ENCODE data around the gene FBXO46. TPM values are rescaled to one million over a fixed set of nuclear protein-coding genes. Genes with fewer than 3 reads are reported as not detected.

FBXO46 gene, protein sequence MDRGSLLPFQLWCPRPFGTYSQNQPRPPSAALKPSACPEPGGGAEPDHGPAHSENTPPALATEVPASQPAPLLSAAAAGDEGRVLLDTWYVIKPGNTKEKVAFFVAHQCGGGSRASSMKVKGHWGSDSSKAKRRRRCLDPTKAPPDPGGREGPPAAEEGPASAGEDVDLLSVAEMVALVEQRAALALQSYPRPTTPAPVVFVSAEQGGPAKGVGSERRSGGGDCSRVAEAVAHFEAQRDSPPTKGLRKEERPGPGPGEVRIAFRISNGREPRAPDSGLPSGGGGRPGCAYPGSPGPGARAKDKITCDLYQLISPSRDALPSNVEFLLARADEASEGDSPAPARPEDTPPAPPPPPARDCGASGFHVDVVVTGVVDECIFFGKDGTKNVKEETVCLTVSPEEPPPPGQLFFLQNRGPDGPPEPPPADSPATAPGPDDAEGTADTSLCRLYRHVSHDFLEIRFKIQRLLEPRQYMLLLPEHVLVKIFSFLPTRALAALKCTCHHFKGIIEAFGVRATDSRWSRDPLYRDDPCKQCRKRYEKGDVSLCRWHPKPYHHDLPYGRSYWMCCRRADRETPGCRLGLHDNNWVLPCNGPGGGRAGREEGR
- 7.0 to 10.2 TPM (median 9.2 TPM) in 5 replicates for total RNA-seq (2022; extraction: Qiagen RNA extraction)

DNA sequence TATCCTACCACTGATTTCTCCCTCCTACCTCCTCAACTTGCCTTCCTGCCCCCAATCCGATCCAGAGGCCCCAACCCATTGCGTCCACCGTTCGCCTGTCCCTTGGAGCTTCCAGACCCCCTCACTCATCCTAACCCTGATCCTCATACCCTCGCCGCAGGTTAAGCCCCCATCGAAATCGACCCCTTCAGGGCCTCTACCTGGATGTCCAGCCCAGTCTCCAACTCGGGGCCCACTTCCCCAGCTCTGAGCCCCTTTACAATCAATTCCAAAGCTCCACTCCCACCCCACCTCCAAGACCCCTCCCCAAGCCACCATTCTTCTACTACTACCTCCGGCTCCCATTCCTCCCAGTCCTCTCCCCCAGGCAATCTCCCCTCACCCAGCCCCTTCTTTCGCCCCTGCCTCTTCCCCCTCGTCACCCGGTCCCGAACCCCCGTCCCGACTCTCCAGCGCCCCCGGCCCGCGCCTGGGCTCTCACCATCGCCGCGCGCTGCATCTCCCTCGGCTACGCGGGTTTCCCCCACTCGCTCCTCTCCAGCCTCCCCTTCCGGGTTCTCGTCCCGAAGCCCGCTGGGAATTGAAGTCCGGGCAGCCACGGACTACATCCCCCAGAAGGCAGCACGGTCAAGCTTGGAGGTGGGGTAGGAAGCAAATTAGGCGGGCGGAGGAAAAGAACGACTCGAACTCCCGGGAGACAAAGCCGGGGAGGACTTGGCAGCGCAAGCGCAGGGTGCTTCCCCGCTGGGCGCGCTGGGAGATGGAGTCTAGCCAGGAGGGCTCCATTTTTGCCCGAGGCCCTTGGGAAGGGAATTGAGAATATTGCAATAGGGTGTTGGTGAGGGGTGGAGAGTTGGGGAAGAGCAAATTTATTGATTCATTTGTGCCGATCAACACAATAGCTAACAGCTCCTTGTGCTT is at the start of gene FBXO46:
Gene FBXO46 (minus strand): TSS at position 529 of the 921 bp plus-strand sequence. CDS start 17,401 bp downstream, outside the sequence.

DNA sequence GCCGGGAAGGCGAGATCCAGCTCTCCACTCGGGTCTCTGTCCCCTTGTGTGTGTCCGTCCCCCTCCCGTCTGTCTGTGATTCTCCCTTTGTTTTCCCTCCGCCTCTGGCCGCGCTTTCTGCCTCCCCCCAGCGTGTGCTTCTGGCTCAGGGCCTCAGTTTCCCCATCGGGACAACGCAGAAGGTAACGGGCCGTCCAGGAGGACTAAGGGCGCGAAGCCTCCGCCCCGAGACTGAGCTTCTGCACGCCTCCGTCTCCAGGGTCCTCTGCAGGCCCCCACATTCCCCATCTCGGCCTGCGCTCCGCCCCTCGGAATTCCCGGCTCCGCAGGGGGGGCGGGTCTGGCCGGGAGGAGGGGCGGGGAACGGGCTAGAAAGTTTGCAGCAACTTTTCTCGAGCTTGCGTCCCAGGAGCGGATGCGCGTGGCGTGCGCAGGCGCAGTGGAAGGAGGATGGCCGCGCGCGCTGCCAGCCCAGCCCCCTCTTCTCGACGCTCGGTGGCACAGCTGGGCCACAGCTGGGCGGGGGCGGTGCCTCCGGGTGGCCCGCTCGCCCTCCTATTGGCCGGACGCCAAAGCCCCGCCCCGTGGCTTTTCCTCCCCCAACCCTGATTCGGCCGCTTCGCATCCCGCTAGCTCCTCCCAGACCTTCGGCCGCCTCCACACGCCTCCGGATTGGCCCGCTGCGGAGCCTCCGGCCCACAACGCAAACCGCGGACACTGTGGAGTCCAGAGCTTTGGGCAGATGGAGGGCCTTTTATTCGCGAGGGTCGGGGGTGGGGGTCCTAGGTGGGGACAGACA is 38.5 kb upstream of the FBXO46 start, which contains the start of gene SIX5:
Gene SIX5 (minus strand): TSS at position 269 of the 799 bp plus-strand sequence. CDS start 408 bp downstream, outside the sequence.

DNA sequence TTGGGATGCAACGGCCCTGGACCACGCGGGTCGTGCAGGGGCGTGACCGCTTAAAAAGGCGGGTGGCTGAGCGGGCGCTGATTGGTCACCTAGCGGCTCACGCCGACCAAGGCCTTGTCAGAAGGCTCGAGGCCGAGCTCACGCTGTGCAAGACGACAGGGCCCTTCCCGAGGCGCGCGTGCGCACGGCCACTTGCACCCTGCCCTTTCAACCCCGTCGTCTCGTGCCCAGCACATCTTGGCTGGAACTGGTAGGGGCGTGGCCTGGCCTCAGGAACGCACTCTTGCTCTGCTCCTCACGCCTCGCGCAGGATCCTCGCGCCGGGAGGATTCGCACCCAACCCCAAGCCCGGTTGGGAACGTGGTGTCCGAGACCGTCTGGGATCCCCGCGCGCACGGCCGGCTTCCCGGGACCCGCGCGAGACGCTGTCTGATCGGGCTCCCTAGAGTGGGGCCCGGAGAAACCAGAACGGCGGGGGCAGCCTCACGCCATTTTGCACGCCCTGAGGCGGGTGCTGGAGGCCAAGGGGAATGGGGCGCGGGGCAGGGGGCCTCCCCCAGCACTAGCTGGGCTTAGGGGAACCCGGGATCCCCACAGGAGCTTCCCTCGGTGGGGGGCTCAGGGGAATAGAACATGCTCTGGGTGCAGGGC is 2.6 kb upstream of the FBXO46 start, which contains the start of gene MEIOSIN:
Gene MEIOSIN (plus strand): TSS at position 280 of the 651 bp plus-strand sequence. CDS start 1,938 bp downstream, outside the sequence.

DNA sequence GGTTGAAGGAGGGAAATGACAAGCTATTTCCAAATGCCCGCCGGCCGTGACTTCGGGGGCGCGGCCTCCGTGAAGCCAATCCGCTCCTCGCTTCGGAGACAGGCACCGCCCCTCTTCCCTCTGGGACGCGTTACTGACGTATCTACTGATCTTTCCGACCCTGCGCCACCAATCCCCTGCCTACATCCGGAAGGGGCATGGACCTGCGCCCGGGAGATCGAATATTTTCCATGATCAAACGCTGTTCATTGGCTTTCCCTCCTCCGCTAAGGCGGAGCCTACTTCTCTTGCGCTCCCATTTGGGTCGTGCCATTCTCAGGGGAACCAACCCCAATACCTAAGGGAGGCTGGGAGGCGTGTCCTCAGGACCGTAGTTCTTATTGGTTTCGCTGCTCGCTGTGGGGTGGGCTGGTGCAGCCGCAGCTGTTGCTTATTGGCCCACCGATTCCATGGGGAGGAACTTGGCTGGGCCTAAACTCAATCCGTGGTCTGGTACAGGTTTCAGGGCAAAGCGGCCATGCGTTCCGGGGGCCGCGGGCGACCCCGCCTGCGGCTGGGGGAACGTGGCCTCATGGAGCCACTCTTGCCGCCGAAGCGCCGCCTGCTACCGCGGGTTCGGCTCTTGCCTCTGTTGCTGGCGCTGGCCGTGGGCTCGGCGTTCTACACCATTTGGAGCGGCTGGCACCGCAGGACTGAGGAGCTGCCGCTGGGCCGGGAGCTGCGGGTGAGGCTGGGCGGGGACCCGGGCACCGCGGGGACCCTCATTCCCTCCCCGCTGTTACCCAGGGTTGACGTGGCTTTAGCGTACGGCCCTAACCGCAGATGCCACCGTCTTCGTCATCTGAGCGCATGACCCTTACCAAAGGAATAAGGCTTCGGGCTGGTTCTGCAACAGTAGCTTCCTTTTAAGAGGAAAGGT is 38.2 kb downstream of the FBXO46 start, which contains the start of gene QPCTL:
Gene QPCTL (plus strand): TSS at position 480 of the 919 bp plus-strand sequence. CDS start 38 bp downstream, at position 518.

DNA sequence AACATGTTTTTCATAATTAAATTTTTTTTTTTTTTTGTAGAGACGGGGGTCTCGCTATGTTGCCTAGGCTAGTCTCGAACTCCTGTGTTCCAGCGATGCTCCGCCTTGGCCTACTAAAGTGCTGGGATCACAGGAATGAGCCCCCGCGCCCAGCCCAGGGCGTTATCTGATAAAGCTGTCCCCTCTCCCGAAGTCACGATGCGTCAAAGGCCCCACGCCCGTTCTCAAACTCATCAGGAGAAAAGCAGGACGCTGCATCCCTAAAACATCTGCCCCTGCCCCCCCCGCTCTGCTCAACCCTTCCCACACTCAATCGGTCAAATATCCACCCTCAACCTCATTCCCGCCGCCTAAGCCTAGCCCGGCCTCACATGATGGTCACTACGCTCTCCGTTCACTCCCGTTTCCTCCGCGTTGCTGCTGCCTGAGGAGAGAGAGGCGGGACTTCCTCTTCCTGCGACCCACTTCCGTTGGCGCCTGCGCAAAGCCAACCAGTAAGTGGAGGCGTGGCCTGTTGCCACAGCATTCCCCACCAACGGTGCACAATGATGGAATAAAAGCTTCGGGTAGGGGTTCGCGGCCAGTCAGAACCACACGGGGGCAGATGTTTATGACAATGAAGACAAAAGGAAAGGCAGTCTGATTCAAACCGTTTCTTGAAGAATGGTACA is 39.0 kb downstream of the FBXO46 start, which contains the start of gene SNRPD2:
Gene SNRPD2 (minus strand): TSS at position 438 of the 671 bp plus-strand sequence. CDS start 65 bp downstream, at position 373.

DNA sequence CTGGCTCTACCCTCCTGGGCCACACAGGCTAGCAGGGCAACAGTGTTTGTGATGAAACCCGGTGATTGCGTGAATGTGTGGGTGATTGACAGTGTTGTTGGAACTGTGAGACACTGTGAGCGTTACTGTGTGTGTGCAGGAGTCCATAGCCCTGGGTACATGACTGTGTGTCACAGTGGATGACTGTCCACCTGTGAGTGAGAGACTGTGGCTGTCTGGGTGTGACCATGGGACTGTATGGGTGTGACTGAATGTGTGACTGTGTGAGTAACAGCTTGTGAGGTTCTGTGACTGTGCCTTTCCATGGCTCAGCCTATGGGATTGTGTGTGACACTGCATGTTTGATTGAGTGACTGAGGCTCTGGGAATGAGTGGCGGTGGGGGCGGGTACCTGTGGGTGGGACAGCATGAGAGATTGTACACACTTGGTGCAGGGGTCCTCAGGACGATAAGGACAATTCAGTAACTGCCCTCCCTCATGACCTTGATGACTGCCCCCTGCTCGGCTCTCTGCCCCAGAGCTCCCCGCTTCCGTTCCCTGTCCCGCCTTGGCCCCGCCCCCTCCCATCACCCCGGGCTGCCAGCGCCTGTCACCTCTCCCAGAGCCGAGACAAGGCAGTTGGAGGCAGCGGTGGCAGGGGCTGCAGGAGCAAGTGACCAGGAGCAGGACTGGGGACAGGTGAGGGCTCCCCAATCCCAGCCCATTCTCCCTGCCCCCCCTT is 62.9 kb downstream of the FBXO46 start, which contains the start of gene GIPR:
Gene GIPR (plus strand): TSS at position 602 of the 722 bp plus-strand sequence. CDS start 1,300 bp downstream, outside the sequence.

Other genes with a start within 250 kb of the FBXO46 start
- gene RTN2, start 233.8 kb downstream of the FBXO46 start, total RNA-seq (2022; extraction: Qiagen RNA extraction): 10.0 to 15.5 TPM (median 12.0 TPM) in 5 replicates
- gene PPM1N, start 232.5 kb downstream of the FBXO46 start, total RNA-seq (2022; extraction: Qiagen RNA extraction): 6.8 to 9.0 TPM (median 7.4 TPM) in 5 replicates
- 201 to 246 TPM (median 235 TPM) in 5 replicates for gene VASP, start 223.4 kb downstream of the FBXO46 start, total RNA-seq (2022; extraction: Qiagen RNA extraction)
- 14.6 to 19.6 TPM (median 18.2 TPM) in 5 replicates for gene OPA3, start 146.1 kb downstream of the FBXO46 start, total RNA-seq (2022; extraction: Qiagen RNA extraction)
- gene GPR4, start 128.7 kb downstream of the FBXO46 start, total RNA-seq (2022; extraction: Qiagen RNA extraction): 0.29 to 0.56 TPM (median 0.38 TPM) in 5 replicates
- 21.5 to 28.3 TPM (median 26.4 TPM) in 5 replicates for gene EML2, start 91.5 kb downstream of the FBXO46 start, total RNA-seq (2022; extraction: Qiagen RNA extraction)
- 2.5 to 3.5 TPM (median 2.8 TPM) in 5 replicates for gene GIPR, start 62.7 kb downstream of the FBXO46 start, total RNA-seq (2022; extraction: Qiagen RNA extraction)
- 759 to 831 TPM (median 772 TPM) in 5 replicates for gene SNRPD2, start 38.9 kb downstream of the FBXO46 start, total RNA-seq (2022; extraction: Qiagen RNA extraction)
- gene QPCTL, start 38.2 kb downstream of the FBXO46 start, total RNA-seq (2022; extraction: Qiagen RNA extraction): 7.8 to 9.9 TPM (median 9.5 TPM) in 5 replicates
- gene MEIOSIN, start 2.5 kb upstream of the FBXO46 start, total RNA-seq (2022; extraction: Qiagen RNA extraction): 0.03 to 0.12 TPM (median 0.05 TPM) in 5 replicates
- 17.9 to 28.6 TPM (median 24.3 TPM) in 5 replicates for gene SIX5, start 38.4 kb upstream of the FBXO46 start, total RNA-seq (2022; extraction: Qiagen RNA extraction)
- 38.5 to 44.7 TPM (median 42.0 TPM) in 5 replicates for gene DMPK, start 51.6 kb upstream of the FBXO46 start, total RNA-seq (2022; extraction: Qiagen RNA extraction)
- gene DMWD, start 61.9 kb upstream of the FBXO46 start, total RNA-seq (2022; extraction: Qiagen RNA extraction): 26.7 to 35.5 TPM (median 32.0 TPM) in 5 replicates
- gene RSPH6A, start 84.4 kb upstream of the FBXO46 start, total RNA-seq (2022; extraction: Qiagen RNA extraction): not detected in 5 replicates
- gene SYMPK, start 132.3 kb upstream of the FBXO46 start, total RNA-seq (2022; extraction: Qiagen RNA extraction): 66.5 to 75.1 TPM (median 72.7 TPM) in 5 replicates
- gene FOXA3, start 133.4 kb upstream of the FBXO46 start, total RNA-seq (2022; extraction: Qiagen RNA extraction): 0.54 to 0.91 TPM (median 0.71 TPM) in 5 replicates
- gene IRF2BP1, start 155.2 kb upstream of the FBXO46 start, total RNA-seq (2022; extraction: Qiagen RNA extraction): 23.6 to 36.7 TPM (median 32.1 TPM) in 5 replicates
- 6.2 to 10.1 TPM (median 9.3 TPM) in 5 replicates for gene MYPOP, start 171.7 kb upstream of the FBXO46 start, total RNA-seq (2022; extraction: Qiagen RNA extraction)
- gene NANOS2, start 183.9 kb upstream of the FBXO46 start, total RNA-seq (2022; extraction: Qiagen RNA extraction): not detected in 5 replicates
- 0.59 to 1.3 TPM (median 0.83 TPM) in 5 replicates for gene NOVA2, start 243.0 kb upstream of the FBXO46 start, total RNA-seq (2022; extraction: Qiagen RNA extraction)